OCI-LY1 (cell line): Measurements from ENCODE around the gene DNHD1.

ENCODE experiments used
- H2AFZ ChIP-seq: fragments of 200-600 bp; sonication (generic), shearing (Covaris generic); 2 replicates; pipeline ENCODE4 v1.6.0; 2014; ENCODE audit warnings: antibody characterized with exemption, mild to moderate bottlenecking, low read length
- H3F3A ChIP-seq: fragments of 200-600 bp; sonication (generic), shearing (Covaris generic); 2 replicates; pipeline ENCODE4 v1.6.0; 2014; ENCODE audit warnings: mild to moderate bottlenecking, antibody characterized with exemption, low read length, moderate library complexity; ENCODE audit not compliant: insufficient read depth
- H3K27ac ChIP-seq: fragments of 200-600 bp; sonication (generic); 2 replicates; pipeline ENCODE4 v1.5.1; 2014; ENCODE audit warnings: low read length, mixed run types, mild to moderate bottlenecking, low read depth; ENCODE audit not compliant: poor library complexity, severe bottlenecking
- H3K27me3 ChIP-seq: fragments of 200-600 bp; sonication (generic); 2 replicates; pipeline ENCODE4 v1.6.0; 2014; ENCODE audit warnings: antibody characterized with exemption, mild to moderate bottlenecking, low read length, moderate library complexity; ENCODE audit not compliant: insufficient read depth
- H3K36me3 ChIP-seq: fragments of 200-600 bp; sonication (generic); 2 replicates; pipeline ENCODE4 v1.6.1; 2014; ENCODE audit warnings: mild to moderate bottlenecking, antibody characterized with exemption, low read length, moderate library complexity, mixed read lengths; ENCODE audit not compliant: insufficient read depth
- H3K4me1 ChIP-seq: fragments of 200-600 bp; sonication (generic); 2 replicates; pipeline ENCODE4 v1.5.1; 2014; ENCODE audit warnings: mild to moderate bottlenecking, low read length, moderate library complexity; ENCODE audit not compliant: insufficient read depth, severe bottlenecking
- H3K4me2 ChIP-seq: fragments of 200-600 bp; sonication (generic), shearing (Covaris generic); 2 replicates; pipeline ENCODE4 v1.6.1; 2014; ENCODE audit warnings: low read length
- H3K4me3 ChIP-seq: fragments of 200-600 bp; sonication (generic); 2 replicates; pipeline ENCODE4 v1.5.1; 2014; ENCODE audit warnings: low read length, low read depth, mild to moderate bottlenecking, mixed read lengths; ENCODE audit not compliant: poor library complexity, severe bottlenecking
- H3K79me2 ChIP-seq: fragments of 200-600 bp; shearing (Covaris generic); 2 replicates; pipeline ENCODE4 v1.6.1; 2016; ENCODE audit warnings: mixed run types, low read length, mixed read lengths; ENCODE audit not compliant: insufficient read depth
- H3K9ac ChIP-seq: fragments of 200-600 bp; sonication (generic), shearing (Covaris generic); 2 replicates; pipeline ENCODE4 v1.6.1; 2014; ENCODE audit warnings: mild to moderate bottlenecking, low read length, mixed read lengths
- H3K9me2 ChIP-seq: fragments of 200-600 bp; sonication (generic), shearing (Covaris generic); 2 replicates; pipeline ENCODE4 v1.6.1; 2014; ENCODE audit warnings: low read depth, mild to moderate bottlenecking, low read length, mixed read lengths
- H3K9me3 ChIP-seq: fragments of 200-600 bp; shearing (Covaris generic); 2 replicates; pipeline ENCODE4 v1.6.1; 2014; ENCODE audit warnings: low read length, mixed read lengths
- H4K20me1 ChIP-seq: fragments of 200-600 bp; sonication (generic), shearing (Covaris generic); 2 replicates; pipeline ENCODE4 v1.6.0; 2016; ENCODE audit warnings: mild to moderate bottlenecking, low read length; ENCODE audit not compliant: insufficient read depth
- CTCF ChIP-seq: fragments of 200-600 bp; sonication (generic), shearing (Covaris generic); IDR thresholded peaks from 2 replicates; pipeline ENCODE4 v1.5.1; 2017; ENCODE audit warnings: mild to moderate bottlenecking, antibody characterized with exemption, low read length, moderate library complexity, mixed read lengths
- EZH2 ChIP-seq: fragments of 200-600 bp; sonication (generic), shearing (Covaris generic); IDR thresholded peaks from 2 replicates; pipeline ENCODE4 v1.8.0; 2017; ENCODE audit warnings: borderline replicate concordance, mixed run types, mild to moderate bottlenecking, antibody characterized with exemption, low read length, moderate library complexity, mixed read lengths

DNHD1 gene

GRCh38 chr11:6457581-6458320 is 39.3 kb upstream of the DNHD1 start:
- H3K9me3 ChIP-seq: no peaks in the 10 kb centered on the region
- H3K27ac ChIP-seq: no peak overlapping the region
- no peaks in the 10 kb centered on the region for H3K27me3 ChIP-seq
- H3K9ac ChIP-seq: no peak overlapping the region
- H3K4me2 ChIP-seq: no peak overlapping the region
- H4K20me1 ChIP-seq: no peaks in the 10 kb centered on the region
- TF ChIP-seq EZH2 (no peak), CTCF (no peak)
- no peaks in the 10 kb centered on the region for H3F3A ChIP-seq
- no peak overlapping the region for H3K4me3 ChIP-seq
- H3K9me2 ChIP-seq: no peaks in the 10 kb centered on the region
- no peaks in the 10 kb centered on the region for H3K36me3 ChIP-seq
- no peaks in the 10 kb centered on the region for H3K79me2 ChIP-seq
- no peaks in the 10 kb centered on the region for H3K4me1 ChIP-seq
- H2AFZ ChIP-seq: no peak overlapping the region

- no peak overlapping the region for H3K27ac ChIP-seq
- no peaks in the 10 kb centered on the region for H3K79me2 ChIP-seq
- no peaks in the 10 kb centered on the region for H3K9me3 ChIP-seq
- H3K4me3 ChIP-seq: no peak overlapping the region
- H3K9me2 ChIP-seq: no peaks in the 10 kb centered on the region
- no peak overlapping the region for H3K9ac ChIP-seq
- no peak overlapping the region for H3K4me2 ChIP-seq
- H3F3A ChIP-seq: no peaks in the 10 kb centered on the region
- no peaks in the 10 kb centered on the region for H4K20me1 ChIP-seq
- no peaks in the 10 kb centered on the region for H3K27me3 ChIP-seq
- H2AFZ ChIP-seq: no peak overlapping the region
- H3K4me1 ChIP-seq: no peaks in the 10 kb centered on the region
- H3K36me3 ChIP-seq: no peaks in the 10 kb centered on the region
- no peak for TF ChIP-seq EZH2
- no peak for TF ChIP-seq CTCF
These were observed 38.6 kb upstream of the DNHD1 start for GRCh38 chr11:6458352-6459098.

DNA sequence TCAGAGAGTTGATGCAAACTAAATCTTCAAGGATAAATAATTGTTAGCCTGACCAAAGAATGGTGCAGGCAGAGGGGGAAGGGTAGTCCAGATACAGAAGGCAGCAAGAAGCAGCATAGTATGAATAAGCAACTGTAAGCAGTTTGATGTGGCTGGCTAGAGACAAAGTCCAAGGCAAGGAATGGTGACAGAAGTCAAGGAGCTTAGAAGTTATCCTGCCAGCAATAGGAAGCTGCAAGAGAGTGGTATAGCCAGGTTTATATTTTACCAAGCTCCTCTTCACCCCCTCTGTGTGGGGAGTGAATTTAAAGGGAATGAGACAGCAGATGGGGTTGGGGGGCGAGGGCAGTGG is 38.0 kb upstream of the DNHD1 start:
- Histone ChIP-seq H3K9me2 (no peaks in the 10 kb centered on the region), H3F3A (no peaks in the 10 kb centered on the region), H3K4me2 (no peak overlapping the region), H3K79me2 (no peaks in the 10 kb centered on the region), H3K36me3 (no peaks in the 10 kb centered on the region), H3K27me3 (no peaks in the 10 kb centered on the region), H3K9me3 (no peaks in the 10 kb centered on the region), H3K4me1 (no peaks in the 10 kb centered on the region), H3K9ac (no peak overlapping the region), H4K20me1 (no peaks in the 10 kb centered on the region), H2AFZ (no peak overlapping the region), H3K4me3 (no peak overlapping the region), H3K27ac (no peak overlapping the region)
- TF ChIP-seq CTCF: no peak
- TF ChIP-seq EZH2: no peak
